Lower leg skin (tissue), 3 donors: ENCODE data around the gene ARL17B.
"Not testable (repeated sequence)": the region's sequence is repeated elsewhere in the genome, so short reads cannot be mapped to it uniquely, and the experiment has no call there.

Source experiments
- POLR2A ChIP-seq, 2 donors: fragments of 450-650 bp; IDR thresholded peaks; one replicate each; pipeline ENCODE4 v1.6.1; 2016 to 2017; ENCODE audit warnings: antibody characterized with exemption in 2 of 2, mild to moderate bottlenecking in 1 of 2, moderate library complexity in 1 of 2
- TF ChIP-seq, protein P1 (sequence below), 3 donors: fragments of 450-650 bp; IDR thresholded peaks; one replicate each; pipeline ENCODE4 v1.5.1; 2016; ENCODE audit warnings: antibody characterized with exemption in 3 of 3, mild to moderate bottlenecking in 3 of 3, moderate library complexity in 2 of 3

DNA sequence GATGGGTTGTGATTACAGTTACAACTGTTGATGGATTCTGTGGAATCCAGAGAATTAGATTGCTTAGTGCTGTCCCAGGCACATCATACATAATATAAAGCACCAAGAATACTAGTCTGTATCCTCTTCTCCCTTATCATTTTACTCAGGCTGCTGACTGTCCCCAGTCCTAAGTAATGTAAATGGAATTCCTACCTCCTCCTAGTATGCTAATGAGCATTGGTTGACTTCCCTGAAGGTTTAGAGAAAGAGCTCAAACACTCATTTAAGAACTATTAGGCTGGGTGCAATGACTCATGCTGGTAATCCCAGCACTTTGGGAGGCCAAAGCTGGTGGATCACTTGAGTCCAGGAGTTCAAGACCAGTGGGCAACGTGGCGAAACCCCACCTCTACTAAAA is 48.3 kb upstream of the ARL17B start:
- TF ChIP-seq, protein P1, sequence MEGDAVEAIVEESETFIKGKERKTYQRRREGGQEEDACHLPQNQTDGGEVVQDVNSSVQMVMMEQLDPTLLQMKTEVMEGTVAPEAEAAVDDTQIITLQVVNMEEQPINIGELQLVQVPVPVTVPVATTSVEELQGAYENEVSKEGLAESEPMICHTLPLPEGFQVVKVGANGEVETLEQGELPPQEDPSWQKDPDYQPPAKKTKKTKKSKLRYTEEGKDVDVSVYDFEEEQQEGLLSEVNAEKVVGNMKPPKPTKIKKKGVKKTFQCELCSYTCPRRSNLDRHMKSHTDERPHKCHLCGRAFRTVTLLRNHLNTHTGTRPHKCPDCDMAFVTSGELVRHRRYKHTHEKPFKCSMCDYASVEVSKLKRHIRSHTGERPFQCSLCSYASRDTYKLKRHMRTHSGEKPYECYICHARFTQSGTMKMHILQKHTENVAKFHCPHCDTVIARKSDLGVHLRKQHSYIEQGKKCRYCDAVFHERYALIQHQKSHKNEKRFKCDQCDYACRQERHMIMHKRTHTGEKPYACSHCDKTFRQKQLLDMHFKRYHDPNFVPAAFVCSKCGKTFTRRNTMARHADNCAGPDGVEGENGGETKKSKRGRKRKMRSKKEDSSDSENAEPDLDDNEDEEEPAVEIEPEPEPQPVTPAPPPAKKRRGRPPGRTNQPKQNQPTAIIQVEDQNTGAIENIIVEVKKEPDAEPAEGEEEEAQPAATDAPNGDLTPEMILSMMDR (IDR thresholded peaks at IDR 0.05), result not testable (repeated sequence)
- not testable (repeated sequence) for TF ChIP-seq POLR2A (IDR thresholded peaks at IDR 0.05)
